Measurements from ENCODE around the gene PML. TPM values are rescaled to one million over a fixed set of nuclear protein-coding genes. Genes with fewer than 3 reads are reported as not detected.

The PML gene, protein sequence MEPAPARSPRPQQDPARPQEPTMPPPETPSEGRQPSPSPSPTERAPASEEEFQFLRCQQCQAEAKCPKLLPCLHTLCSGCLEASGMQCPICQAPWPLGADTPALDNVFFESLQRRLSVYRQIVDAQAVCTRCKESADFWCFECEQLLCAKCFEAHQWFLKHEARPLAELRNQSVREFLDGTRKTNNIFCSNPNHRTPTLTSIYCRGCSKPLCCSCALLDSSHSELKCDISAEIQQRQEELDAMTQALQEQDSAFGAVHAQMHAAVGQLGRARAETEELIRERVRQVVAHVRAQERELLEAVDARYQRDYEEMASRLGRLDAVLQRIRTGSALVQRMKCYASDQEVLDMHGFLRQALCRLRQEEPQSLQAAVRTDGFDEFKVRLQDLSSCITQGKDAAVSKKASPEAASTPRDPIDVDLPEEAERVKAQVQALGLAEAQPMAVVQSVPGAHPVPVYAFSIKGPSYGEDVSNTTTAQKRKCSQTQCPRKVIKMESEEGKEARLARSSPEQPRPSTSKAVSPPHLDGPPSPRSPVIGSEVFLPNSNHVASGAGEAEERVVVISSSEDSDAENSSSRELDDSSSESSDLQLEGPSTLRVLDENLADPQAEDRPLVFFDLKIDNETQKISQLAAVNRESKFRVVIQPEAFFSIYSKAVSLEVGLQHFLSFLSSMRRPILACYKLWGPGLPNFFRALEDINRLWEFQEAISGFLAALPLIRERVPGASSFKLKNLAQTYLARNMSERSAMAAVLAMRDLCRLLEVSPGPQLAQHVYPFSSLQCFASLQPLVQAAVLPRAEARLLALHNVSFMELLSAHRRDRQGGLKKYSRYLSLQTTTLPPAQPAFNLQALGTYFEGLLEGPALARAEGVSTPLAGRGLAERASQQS
- 30.6 and 38.0 TPM in 2 replicates for total RNA-seq
- long read RNA-seq, partial matches to known transcripts = 0 of 1 reads
- long read RNA-seq, other reads (novel, unspliced or antisense) = 1 of 1 reads

- Mint-ChIP-seq H3K4me3 (peak within 1 kb of the TSS; percentile 94), H3K27ac (ENCODE audit: unreplicated experiment) (peak within 1 kb of the TSS; percentile 81), H3K27me3 (ENCODE audit: low read depth) (no peaks in the 10 kb centered on the region), H3K9me3 (no peaks in the 10 kb centered on the region), H3K36me3 (ENCODE audit: low read depth) (no peaks in the 10 kb centered on the region), H3K4me1 (peaks cover 42% of the 10 kb centered on the region)
- TF ChIP-seq CTCF (conservative IDR thresholded peaks at IDR 0.05) = no peak
- peak; percentile 86 for DNase-seq (ENCODE audit: low read depth, low spot score)
These were observed at the start of gene PML for GRCh38 chr15:73994413-73994883. PML (plus strand) TSS chr15:73994716; CDS start chr15:73994813, 97 bp downstream.

GRCh38 chr15:73945130-73945508 is 49.4 kb upstream of the PML start:
- Mint-ChIP-seq H3K27me3 (ENCODE audit: low read depth) (no peaks in the 10 kb centered on the region), H3K4me3 (no peak overlapping the region), H3K27ac (ENCODE audit: unreplicated experiment) (no peak overlapping the region), H3K4me1 (peaks cover 19% of the 10 kb centered on the region), H3K36me3 (ENCODE audit: low read depth) (no peaks in the 10 kb centered on the region), H3K9me3 (no peaks in the 10 kb centered on the region)
- no peak for TF ChIP-seq CTCF (conservative IDR thresholded peaks at IDR 0.05)
- DNase-seq (ENCODE audit: low read depth, low spot score) = no peak

DNA sequence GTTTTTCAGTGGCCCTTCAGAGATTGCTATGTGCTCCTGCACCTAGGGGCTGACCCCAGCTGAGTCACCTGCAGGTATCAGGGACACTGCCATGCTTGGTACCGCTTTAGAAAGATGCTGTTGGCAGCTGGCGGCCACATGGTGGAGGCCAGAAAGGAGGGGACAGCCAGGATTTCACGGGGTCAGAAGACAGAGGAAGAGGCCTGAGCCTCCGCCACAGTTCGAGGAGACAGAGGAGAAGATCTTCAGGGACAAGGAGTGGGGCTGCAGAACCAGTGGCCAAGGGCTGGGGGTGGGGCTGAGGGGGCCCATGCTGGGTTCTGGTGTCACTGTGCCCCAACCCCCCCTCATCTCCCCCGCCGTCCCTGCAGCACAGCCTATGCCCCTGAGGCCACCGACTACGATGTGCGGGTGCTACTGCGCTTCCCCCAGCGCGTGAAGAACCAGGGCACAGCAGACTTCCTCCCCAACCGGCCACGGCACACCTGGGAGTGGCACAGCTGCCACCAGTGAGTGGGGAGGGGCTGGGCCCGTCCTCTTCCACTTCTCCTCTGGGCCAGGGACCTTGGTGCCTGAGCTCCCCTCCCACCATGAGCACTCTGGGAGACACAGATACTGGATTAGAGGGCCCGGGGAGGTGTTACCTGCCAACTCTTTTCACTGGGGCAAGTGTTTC is 48.3 kb upstream of the PML start:
- H3K4me1 Mint-ChIP-seq = peaks cover 13% of the 10 kb centered on the region
- no peaks in the 10 kb centered on the region for H3K27me3 Mint-ChIP-seq (ENCODE audit: low read depth)
- no peak overlapping the region for H3K27ac Mint-ChIP-seq (ENCODE audit: unreplicated experiment)
- H3K4me3 Mint-ChIP-seq = no peak overlapping the region
- H3K9me3 Mint-ChIP-seq = no peaks in the 10 kb centered on the region
- no peaks in the 10 kb centered on the region for H3K36me3 Mint-ChIP-seq (ENCODE audit: low read depth)
- no peak for DNase-seq (ENCODE audit: low read depth, low spot score)
- TF ChIP-seq CTCF (conservative IDR thresholded peaks at IDR 0.05) = no peak

GRCh38 chr15:73946795-73947370 is 47.6 kb upstream of the PML start:
- Mint-ChIP-seq H3K36me3 (ENCODE audit: low read depth) (no peaks in the 10 kb centered on the region), H3K4me1 (peaks cover 18% of the 10 kb centered on the region), H3K27me3 (ENCODE audit: low read depth) (no peaks in the 10 kb centered on the region), H3K27ac (ENCODE audit: unreplicated experiment) (no peak overlapping the region), H3K4me3 (no peak overlapping the region), H3K9me3 (no peaks in the 10 kb centered on the region)
- no peak for DNase-seq (ENCODE audit: low read depth, low spot score)
- TF ChIP-seq CTCF (conservative IDR thresholded peaks at IDR 0.05) = no peak

DNA sequence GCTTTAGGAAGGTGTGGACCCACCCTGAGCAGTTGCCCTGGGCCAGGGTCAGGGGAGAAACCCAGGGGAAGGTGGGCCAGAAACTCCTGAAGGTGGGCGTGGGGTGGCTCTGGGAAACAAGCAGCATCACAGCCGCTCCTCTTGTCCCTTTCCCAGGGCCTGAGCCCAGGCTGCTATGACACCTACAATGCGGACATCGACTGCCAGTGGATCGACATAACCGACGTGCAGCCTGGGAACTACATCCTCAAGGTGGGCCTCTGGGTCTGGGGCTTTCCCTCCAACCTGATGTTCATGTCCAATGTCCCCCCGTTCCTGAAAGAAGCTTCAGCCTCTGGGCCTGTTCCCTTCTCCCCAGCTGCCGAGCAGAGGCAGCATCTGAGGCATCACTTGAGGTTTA is 46.9 kb upstream of the PML start:
- H3K36me3 Mint-ChIP-seq (ENCODE audit: low read depth) = no peaks in the 10 kb centered on the region
- no peak for DNase-seq (ENCODE audit: low read depth, low spot score)
- H3K27ac Mint-ChIP-seq (ENCODE audit: unreplicated experiment) = no peak overlapping the region
- H3K4me1 Mint-ChIP-seq = peaks cover 20% of the 10 kb centered on the region
- no peaks in the 10 kb centered on the region for H3K9me3 Mint-ChIP-seq
- no peaks in the 10 kb centered on the region for H3K27me3 Mint-ChIP-seq (ENCODE audit: low read depth)
- H3K4me3 Mint-ChIP-seq = no peak overlapping the region
- no peak for TF ChIP-seq CTCF (conservative IDR thresholded peaks at IDR 0.05)
